MM.1S (cell line): Measurements from ENCODE around the gene PRKAG2.

Source experiments
- DNase-seq: peaks from one replicate; pipeline ENCODE4 v3.0.0-alpha.2; 2015
- H2AFZ ChIP-seq: fragments of 300-600 bp; sonication (generic); 2 replicates; pipeline ENCODE4 v1.6.0; 2016; ENCODE audit warnings: antibody characterized with exemption, low read length
- H3F3A ChIP-seq: fragments of 300-600 bp; sonication (generic); 2 replicates; pipeline ENCODE4 v1.6.1; 2016; ENCODE audit warnings: mild to moderate bottlenecking, antibody characterized with exemption, low read length, moderate library complexity, mixed read lengths; ENCODE audit not compliant: insufficient read depth
- H3K27ac ChIP-seq: fragments of 300-600 bp; sonication (generic); 2 replicates; pipeline ENCODE4 v1.5.1; 2016; ENCODE audit warnings: mild to moderate bottlenecking, low read length
- H3K27me3 ChIP-seq: fragments of 300-600 bp; sonication (generic); replicated peaks from 2 replicates; pipeline ENCODE4 v1.6.0; 2016; ENCODE audit warnings: low read length; ENCODE audit not compliant: insufficient read depth
- H3K36me3 ChIP-seq: fragments of 300-600 bp; sonication (generic); replicated peaks from 2 replicates; pipeline ENCODE4 v1.6.1; 2016; ENCODE audit warnings: mild to moderate bottlenecking, low read length, mixed read lengths; ENCODE audit not compliant: insufficient read depth
- H3K4me1 ChIP-seq: fragments of 300-600 bp; sonication (generic); 2 replicates; pipeline ENCODE4 v1.6.1; 2016; ENCODE audit warnings: low read length, mixed read lengths
- H3K4me2 ChIP-seq: fragments of 300-600 bp; sonication (generic); 2 replicates; pipeline ENCODE4 v1.6.0; 2016; ENCODE audit warnings: low read depth, low read length
- H3K4me3 ChIP-seq: fragments of 300-600 bp; sonication (generic); 2 replicates; pipeline ENCODE4 v1.5.1; 2016; ENCODE audit warnings: low read length, mixed read lengths
- H3K79me2 ChIP-seq: fragments of 300-600 bp; sonication (generic); 2 replicates; pipeline ENCODE4 v1.6.1; 2016; ENCODE audit warnings: mixed run types, low read length, mixed read lengths
- H3K9ac ChIP-seq: fragments of 300-600 bp; sonication (generic); 2 replicates; pipeline ENCODE4 v1.6.1; 2016; ENCODE audit warnings: low read length, mixed read lengths
- H3K9me2 ChIP-seq: fragments of 300-600 bp; sonication (generic); replicated peaks from 2 replicates; pipeline ENCODE4 v1.6.1; 2016; ENCODE audit warnings: mild to moderate bottlenecking, low read length, mixed read lengths; ENCODE audit not compliant: insufficient read depth
- H3K9me3 ChIP-seq: fragments of 300-600 bp; sonication (generic); replicated peaks from 2 replicates; pipeline ENCODE4 v1.6.1; 2016; ENCODE audit warnings: mild to moderate bottlenecking, low read length, mixed read lengths; ENCODE audit not compliant: insufficient read depth
- H4K20me1 ChIP-seq: fragments of 300-600 bp; sonication (generic); 2 replicates; pipeline ENCODE4 v1.6.1; 2016; ENCODE audit warnings: mild to moderate bottlenecking, low read length, moderate library complexity, mixed read lengths; ENCODE audit not compliant: insufficient read depth
- EZH2 ChIP-seq: fragments of 300-600 bp; sonication (generic); optimal IDR thresholded peaks from 2 replicates; pipeline ENCODE3; 2017; ENCODE audit warnings: low read depth, mild to moderate bottlenecking, antibody characterized with exemption, low read length, mixed read lengths
- EZH2phosphoT487 ChIP-seq: fragments of 300-600 bp; sonication (generic); IDR thresholded peaks from 2 replicates; pipeline ENCODE4 v1.6.1; 2018; ENCODE audit warnings: antibody characterized with exemption, low read length
- TF ChIP-seq, protein P1 (sequence below): fragments of 300-600 bp; sonication (generic); IDR thresholded peaks from 2 replicates; pipeline ENCODE4 v1.5.1; 2016; ENCODE audit warnings: antibody characterized with exemption, low read length, mixed read lengths

The PRKAG2 gene

DNA sequence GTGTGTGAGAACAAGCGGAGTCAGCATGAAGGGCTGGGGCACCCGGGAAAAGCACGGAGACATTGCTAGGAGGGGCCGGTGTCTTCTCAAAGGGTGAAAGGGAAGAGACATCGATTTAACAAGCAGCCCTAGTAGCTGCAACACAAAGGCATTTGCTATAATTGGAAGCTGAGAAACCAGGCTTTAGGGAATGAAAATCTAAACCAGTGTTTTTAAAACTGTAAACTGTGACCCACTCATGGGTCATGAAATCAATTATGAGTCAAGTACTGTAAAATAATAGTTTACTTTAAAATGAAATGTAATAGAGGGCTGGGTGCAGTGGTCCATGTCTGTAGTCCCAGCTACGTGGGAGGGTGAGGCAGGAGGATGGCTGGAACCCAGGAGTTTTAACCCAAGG lies 228.5 kb downstream of the PRKAG2 start:
- H3K36me3 ChIP-seq = no peaks in the 10 kb centered on the region
- no peaks in the 10 kb centered on the region for H3K27me3 ChIP-seq
- H3K4me1 ChIP-seq = no peaks in the 10 kb centered on the region
- H3K9ac ChIP-seq = no peak overlapping the region
- TF ChIP-seq EZH2 (no peak), EZH2phosphoT487 (no peak)
- TF ChIP-seq, protein P1, sequence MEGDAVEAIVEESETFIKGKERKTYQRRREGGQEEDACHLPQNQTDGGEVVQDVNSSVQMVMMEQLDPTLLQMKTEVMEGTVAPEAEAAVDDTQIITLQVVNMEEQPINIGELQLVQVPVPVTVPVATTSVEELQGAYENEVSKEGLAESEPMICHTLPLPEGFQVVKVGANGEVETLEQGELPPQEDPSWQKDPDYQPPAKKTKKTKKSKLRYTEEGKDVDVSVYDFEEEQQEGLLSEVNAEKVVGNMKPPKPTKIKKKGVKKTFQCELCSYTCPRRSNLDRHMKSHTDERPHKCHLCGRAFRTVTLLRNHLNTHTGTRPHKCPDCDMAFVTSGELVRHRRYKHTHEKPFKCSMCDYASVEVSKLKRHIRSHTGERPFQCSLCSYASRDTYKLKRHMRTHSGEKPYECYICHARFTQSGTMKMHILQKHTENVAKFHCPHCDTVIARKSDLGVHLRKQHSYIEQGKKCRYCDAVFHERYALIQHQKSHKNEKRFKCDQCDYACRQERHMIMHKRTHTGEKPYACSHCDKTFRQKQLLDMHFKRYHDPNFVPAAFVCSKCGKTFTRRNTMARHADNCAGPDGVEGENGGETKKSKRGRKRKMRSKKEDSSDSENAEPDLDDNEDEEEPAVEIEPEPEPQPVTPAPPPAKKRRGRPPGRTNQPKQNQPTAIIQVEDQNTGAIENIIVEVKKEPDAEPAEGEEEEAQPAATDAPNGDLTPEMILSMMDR = no peak
- DNase-seq = no peak
- no peak overlapping the region for H2AFZ ChIP-seq
- no peaks in the 10 kb centered on the region for H4K20me1 ChIP-seq
- H3K9me2 ChIP-seq = no peaks in the 10 kb centered on the region
- H3K4me3 ChIP-seq = no peak overlapping the region
- no peaks in the 10 kb centered on the region for H3K9me3 ChIP-seq
- no peaks in the 10 kb centered on the region for H3K79me2 ChIP-seq
- H3K4me2 ChIP-seq = no peak overlapping the region
- no peak overlapping the region for H3K27ac ChIP-seq
- H3F3A ChIP-seq = no peaks in the 10 kb centered on the region

DNA sequence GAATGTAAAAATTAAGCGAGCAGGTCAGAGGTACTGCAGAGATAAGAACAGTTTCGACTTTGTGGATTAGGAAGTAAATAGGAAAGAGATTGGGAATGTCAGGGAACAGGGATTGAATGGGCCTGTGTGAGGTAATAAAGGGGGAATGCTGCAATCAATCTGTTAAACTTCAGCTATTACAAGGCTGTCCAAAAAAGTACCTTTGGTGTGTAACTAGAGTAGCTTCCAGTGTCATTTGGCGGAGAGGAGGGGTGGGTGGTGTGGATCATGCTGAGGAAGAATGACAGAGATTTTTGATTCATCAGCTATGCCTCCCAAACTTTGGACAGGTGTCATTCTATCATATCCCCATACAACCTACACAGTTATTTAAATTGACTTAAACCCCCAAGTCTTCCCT lies 229.0 kb downstream of the PRKAG2 start:
- H3K4me1 ChIP-seq = no peaks in the 10 kb centered on the region
- no peak overlapping the region for H2AFZ ChIP-seq
- H3K27me3 ChIP-seq = no peaks in the 10 kb centered on the region
- H3K9me2 ChIP-seq = no peaks in the 10 kb centered on the region
- H3K9me3 ChIP-seq = no peaks in the 10 kb centered on the region
- no peak overlapping the region for H3K9ac ChIP-seq
- H3K4me2 ChIP-seq = no peak overlapping the region
- no peak overlapping the region for H3K4me3 ChIP-seq
- no peaks in the 10 kb centered on the region for H4K20me1 ChIP-seq
- TF ChIP-seq, protein P1 = no peak
- no peak for TF ChIP-seq EZH2phosphoT487
- no peak for TF ChIP-seq EZH2
- DNase-seq = no peak
- H3K36me3 ChIP-seq = no peaks in the 10 kb centered on the region
- H3K79me2 ChIP-seq = no peaks in the 10 kb centered on the region
- H3F3A ChIP-seq = no peaks in the 10 kb centered on the region
- no peak overlapping the region for H3K27ac ChIP-seq

DNA sequence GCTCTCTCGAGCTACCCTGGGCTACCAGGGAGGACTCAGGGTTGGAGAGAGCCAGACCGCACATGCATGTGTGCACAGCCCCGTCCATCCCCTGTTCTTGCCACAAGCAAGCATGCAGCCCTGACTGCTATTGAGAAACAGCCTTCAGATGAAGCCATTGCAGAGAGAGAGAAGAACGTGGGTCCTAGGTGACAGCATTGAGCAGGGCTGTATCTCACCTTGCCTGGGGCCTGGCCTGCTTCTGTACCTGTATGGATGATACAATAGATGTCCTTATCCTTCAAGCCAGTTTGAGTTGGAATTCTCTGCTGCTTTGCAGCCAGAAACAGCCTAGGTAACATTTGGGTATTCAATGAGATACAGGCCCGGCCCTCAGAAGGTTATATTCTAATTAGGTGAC lies 229.9 kb downstream of the PRKAG2 start:
- Histone ChIP-seq H3K9ac (no peak overlapping the region), H3K36me3 (no peaks in the 10 kb centered on the region)

More for the DNA sequence above, 229.9 kb downstream of the PRKAG2 start:
- no peak for DNase-seq
- H4K20me1 ChIP-seq = no peaks in the 10 kb centered on the region
- H3K4me3 ChIP-seq = no peak overlapping the region
- H3F3A ChIP-seq = no peaks in the 10 kb centered on the region
- no peaks in the 10 kb centered on the region for H3K79me2 ChIP-seq
- TF ChIP-seq, protein P1 = no peak
- TF ChIP-seq EZH2phosphoT487 = no peak
- TF ChIP-seq EZH2 = no peak
- no peaks in the 10 kb centered on the region for H3K9me2 ChIP-seq
- H2AFZ ChIP-seq = no peak overlapping the region
- H3K9me3 ChIP-seq = no peaks in the 10 kb centered on the region
- H3K27me3 ChIP-seq = no peaks in the 10 kb centered on the region
- H3K4me2 ChIP-seq = no peak overlapping the region
- no peaks in the 10 kb centered on the region for H3K4me1 ChIP-seq
- no peak overlapping the region for H3K27ac ChIP-seq
